NT2/D1 (cell line): ENCODE results near the gene NUCB2.
"Not testable (repeated sequence)": the region's sequence is repeated elsewhere in the genome, so short reads cannot be mapped to it uniquely, and the experiment has no call there.

Experiments used
- DNase-seq: peaks from one replicate; pipeline ENCODE4 v3.0.0-alpha.2; 2011; ENCODE audit warnings: low read depth, low spot score
- H3K27me3 ChIP-seq: 2 replicates; pipeline ENCODE4 v1.6.0; 2011; ENCODE audit warnings: mild to moderate bottlenecking; ENCODE audit not compliant: insufficient read length, insufficient read depth
- H3K36me3 ChIP-seq: 2 replicates; pipeline ENCODE4 v1.6.1; 2011; ENCODE audit warnings: mild to moderate bottlenecking, low read length, mixed read lengths; ENCODE audit not compliant: insufficient read depth, insufficient read length
- H3K4me1 ChIP-seq: 2 replicates; pipeline ENCODE4 v1.5.1; 2011; ENCODE audit not compliant: insufficient read depth, insufficient read length
- H3K4me3 ChIP-seq: 2 replicates; pipeline ENCODE4 v1.5.1; 2011; ENCODE audit warnings: low read depth; ENCODE audit not compliant: insufficient read length
- H3K9ac ChIP-seq: 2 replicates; pipeline ENCODE4 v1.6.0; 2011; ENCODE audit warnings: low read depth; ENCODE audit not compliant: insufficient read length
- H3K9me3 ChIP-seq: 2 replicates; pipeline ENCODE4 v1.5.1; 2011; ENCODE audit warnings: mild to moderate bottlenecking, low read length; ENCODE audit not compliant: insufficient read depth
- SUZ12 ChIP-seq: IDR thresholded peaks from 2 replicates; pipeline ENCODE4 v1.6.1; 2011; ENCODE audit not compliant: insufficient read length, insufficient read depth; ENCODE audit errors: extremely low read depth
- YY1 ChIP-seq: IDR thresholded peaks from 2 replicates; pipeline ENCODE4 v1.6.1; 2011; ENCODE audit not compliant: insufficient read length, insufficient read depth
- ZNF274 ChIP-seq: IDR thresholded peaks from 2 replicates; pipeline ENCODE4 v1.6.1; 2011; ENCODE audit warnings: mild to moderate bottlenecking, low read depth, low read length

The NUCB2 gene

GRCh38 chr11:17240780-17241179 is 35.8 kb upstream of the NUCB2 start:
- TF ChIP-seq SUZ12, result no peak
- no peak overlapping the region for H3K9ac ChIP-seq
- H3K27me3 ChIP-seq, result no peaks in the 10 kb centered on the region
- H3K36me3 ChIP-seq, result no peaks in the 10 kb centered on the region
- H3K4me3 ChIP-seq, result no peak overlapping the region
- DNase-seq, result no peak
- no peaks in the 10 kb centered on the region for H3K4me1 ChIP-seq
- H3K9me3 ChIP-seq, result no peaks in the 10 kb centered on the region

GRCh38 chr11:17242954-17243353 is 33.6 kb upstream of the NUCB2 start:
- not testable (repeated sequence) for H3K9ac ChIP-seq, H3K36me3 ChIP-seq, H3K4me1 ChIP-seq, H3K4me3 ChIP-seq, H3K9me3 ChIP-seq, DNase-seq, H3K27me3 ChIP-seq

GRCh38 chr11:17244046-17244445 is 32.5 kb upstream of the NUCB2 start:
- no peak for DNase-seq
- H3K27me3 ChIP-seq, result no peaks in the 10 kb centered on the region
- no peaks in the 10 kb centered on the region for H3K4me1 ChIP-seq

GRCh38 chr11:17250561-17251350 is 25.8 kb upstream of the NUCB2 start:
- no peak for DNase-seq
- H3K9me3 ChIP-seq, result no peaks in the 10 kb centered on the region
- no peak overlapping the region for H3K4me3 ChIP-seq
- no peak overlapping the region for H3K9ac ChIP-seq
- no peaks in the 10 kb centered on the region for H3K36me3 ChIP-seq
- no peaks in the 10 kb centered on the region for H3K4me1 ChIP-seq
- TF ChIP-seq YY1 (no peak), SUZ12 (no peak), ZNF274 (no peak)
- H3K27me3 ChIP-seq, result no peaks in the 10 kb centered on the region

More at GRCh38 chr11:17244046-17244445, 32.5 kb upstream of the NUCB2 start:
- H3K4me3 ChIP-seq, result no peak overlapping the region
- TF ChIP-seq ZNF274 (no peak), SUZ12 (no peak), YY1 (no peak)
- H3K36me3 ChIP-seq, result no peaks in the 10 kb centered on the region
- H3K9ac ChIP-seq, result no peak overlapping the region
- no peaks in the 10 kb centered on the region for H3K9me3 ChIP-seq

- Histone ChIP-seq H3K27me3 (no peaks in the 10 kb centered on the region), H3K4me3 (no peak overlapping the region), H3K9ac (no peak overlapping the region), H3K4me1 (no peaks in the 10 kb centered on the region), H3K36me3 (no peaks in the 10 kb centered on the region), H3K9me3 (no peaks in the 10 kb centered on the region)
- no peak for TF ChIP-seq ZNF274
- no peak for TF ChIP-seq YY1
- no peak for TF ChIP-seq SUZ12
- DNase-seq, result no peak
Measured at GRCh38 chr11:17252704-17253103, 23.8 kb upstream of the NUCB2 start.

- Histone ChIP-seq H3K4me3 (no peak overlapping the region), H3K27me3 (no peaks in the 10 kb centered on the region), H3K36me3 (no peaks in the 10 kb centered on the region), H3K9me3 (no peaks in the 10 kb centered on the region), H3K9ac (no peak overlapping the region), H3K4me1 (no peaks in the 10 kb centered on the region)
- no peak for DNase-seq
- no peak for TF ChIP-seq ZNF274
- TF ChIP-seq SUZ12, result no peak
- TF ChIP-seq YY1, result no peak
Measured at GRCh38 chr11:17256512-17256911, 20.0 kb upstream of the NUCB2 start.

GRCh38 chr11:17257196-17257595 is 19.3 kb upstream of the NUCB2 start:
- H3K4me1 ChIP-seq, result no peaks in the 10 kb centered on the region
- no peaks in the 10 kb centered on the region for H3K27me3 ChIP-seq
- H3K4me3 ChIP-seq, result no peak overlapping the region
- no peaks in the 10 kb centered on the region for H3K36me3 ChIP-seq
- no peak overlapping the region for H3K9ac ChIP-seq
- H3K9me3 ChIP-seq, result no peaks in the 10 kb centered on the region
- no peak for DNase-seq
- no peak for TF ChIP-seq SUZ12
- TF ChIP-seq ZNF274, result no peak
- no peak for TF ChIP-seq YY1
